NCI-H226 (cell line): ENCODE data around the gene DMD.
A peak's percentile ranks its signal among the peaks of the same experiment; 100 is the strongest.
"Not testable (repeated sequence)": the region's sequence is repeated elsewhere in the genome, so short reads cannot be mapped to it uniquely, and the experiment has no call there.

Source experiments
- DNase-seq: peaks from one replicate; pipeline ENCODE4 v3.0.0-alpha.2; 2015

Gene DMD

DNA sequence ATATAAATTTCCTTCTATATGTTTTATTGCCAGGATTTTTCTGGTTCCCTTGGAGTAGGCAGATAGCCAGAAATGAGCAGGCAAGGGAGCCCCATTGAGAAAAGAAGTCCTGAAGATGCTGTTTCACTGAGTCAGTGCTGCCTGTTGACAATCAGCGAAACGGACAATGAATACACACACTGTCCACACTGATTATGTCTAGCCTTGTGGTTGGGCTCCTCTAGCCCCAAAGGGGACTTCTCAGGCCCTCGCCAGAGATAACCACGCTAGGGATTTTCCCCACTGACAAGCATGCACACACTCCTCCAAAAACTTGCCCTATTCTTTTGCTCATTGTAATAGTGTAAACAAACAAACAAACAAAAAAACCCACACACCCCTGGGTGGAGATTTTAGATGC lies 369.3 kb downstream of the DMD start:
- DNase-seq, result no peak

DNA sequence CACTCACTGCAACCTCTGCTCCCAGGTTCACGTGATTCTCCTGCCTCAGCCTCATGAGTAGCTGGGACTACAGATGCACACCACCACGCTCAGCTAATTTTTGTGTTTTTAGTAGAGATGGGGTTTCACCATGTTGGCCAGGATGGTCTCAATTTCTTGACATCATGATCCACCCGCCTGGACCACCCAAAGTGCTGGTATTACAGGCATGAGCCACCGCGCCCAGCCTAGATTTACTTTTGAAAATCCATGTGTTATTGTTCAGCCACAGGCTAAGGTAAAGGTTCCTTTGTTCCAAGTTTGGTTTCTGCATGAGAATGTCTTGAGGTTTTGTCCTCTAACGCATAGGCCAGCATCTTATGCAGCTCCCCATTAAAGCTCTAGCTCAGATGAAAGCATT lies 371.6 kb downstream of the DMD start:
- no peak for DNase-seq

DNA sequence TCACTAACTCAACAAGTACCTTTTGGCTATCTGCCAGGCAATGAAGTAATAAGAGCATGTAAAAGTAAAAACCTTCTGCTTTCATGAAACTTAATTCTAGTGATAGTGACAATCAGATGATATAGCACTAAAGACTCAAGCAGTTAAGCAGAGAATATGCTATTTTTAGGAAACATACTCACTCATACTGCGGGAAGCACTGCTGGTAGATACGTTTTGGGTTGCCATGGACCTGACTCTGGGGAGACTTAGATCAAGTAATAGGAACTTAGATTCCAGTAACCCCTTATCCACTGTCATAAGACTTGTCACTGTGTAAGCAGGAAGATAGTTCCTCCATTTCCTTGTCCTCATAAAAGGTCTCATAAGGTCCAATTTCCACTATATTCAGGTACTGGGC lies 386.3 kb downstream of the DMD start:
- DNase-seq, result no peak

DNA sequence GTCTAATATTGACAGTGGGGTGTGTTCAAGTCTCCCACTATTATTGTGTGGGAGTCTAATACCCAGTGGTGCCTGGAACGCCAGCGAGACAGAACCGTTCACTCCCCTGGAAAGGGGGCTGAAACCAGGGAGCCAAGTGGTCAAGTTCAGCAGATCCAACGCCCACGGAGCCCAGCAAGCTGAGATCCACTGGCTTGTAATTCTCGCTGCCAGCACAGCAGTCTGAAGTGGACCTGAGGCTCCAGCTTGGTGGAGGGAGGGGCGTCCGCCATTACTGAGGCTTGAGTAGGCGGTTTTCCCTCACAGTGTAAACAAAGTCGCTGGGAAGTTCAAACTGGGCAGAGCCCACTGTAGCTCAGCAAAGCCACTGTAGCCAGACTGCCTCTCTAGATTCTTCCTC lies 407.3 kb downstream of the DMD start:
- DNase-seq, result no peak

DNA sequence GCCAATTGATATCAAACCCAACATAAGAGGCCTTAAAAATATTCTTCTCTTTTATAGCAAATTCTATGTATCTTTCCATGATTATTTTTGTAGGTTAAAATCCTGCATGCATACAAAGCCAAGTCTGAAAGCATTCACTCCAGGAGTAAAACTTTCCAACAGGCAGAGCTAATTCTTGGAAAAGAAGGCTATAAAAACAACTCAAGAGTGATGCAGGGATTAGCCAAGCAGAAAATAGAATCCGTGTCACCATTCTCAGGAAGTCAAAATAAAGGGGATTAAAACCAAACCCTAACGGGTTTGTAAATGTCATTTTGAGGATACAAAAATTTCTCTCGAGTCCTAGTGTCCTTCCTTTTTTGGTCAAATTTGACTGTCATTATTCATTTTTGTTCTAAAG lies 412.4 kb downstream of the DMD start:
- DNase-seq, result no peak

DNA sequence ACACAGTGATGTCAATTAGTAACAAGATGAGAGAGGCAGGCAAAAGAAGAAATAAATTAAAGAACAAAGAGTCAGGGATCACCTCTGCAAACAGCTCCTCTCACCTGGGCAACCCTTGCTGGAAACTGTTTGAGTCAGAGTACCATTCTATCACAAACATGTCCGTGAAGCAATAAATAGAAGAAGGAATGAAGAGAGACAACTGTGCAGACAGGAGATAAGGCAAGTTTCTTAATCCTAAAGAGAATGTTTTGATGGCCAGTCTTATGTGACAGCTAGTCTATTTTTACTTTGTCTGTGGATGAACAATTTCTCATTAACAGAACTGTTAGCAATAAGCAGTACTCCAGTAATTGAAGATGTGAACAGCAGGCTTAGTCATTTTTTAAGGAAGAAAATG lies 422.4 kb downstream of the DMD start:
- DNase-seq, result no peak

DNA sequence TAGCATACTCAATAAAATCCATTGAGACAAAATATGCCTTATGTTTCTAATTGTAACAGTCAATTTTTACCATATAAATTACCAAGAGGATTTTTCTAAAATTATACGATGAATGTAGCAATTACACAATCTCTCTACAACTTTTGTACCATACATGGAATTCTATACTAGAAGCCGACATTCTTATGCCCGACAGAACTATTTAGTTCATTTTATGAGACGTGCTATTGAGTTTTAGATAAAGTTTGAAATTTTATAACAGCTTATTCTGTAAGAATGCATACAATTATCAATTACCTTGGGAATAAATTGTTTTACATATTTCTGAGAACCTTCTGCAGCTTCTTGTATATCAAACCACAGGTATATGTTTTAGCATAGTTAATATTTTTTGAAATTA lies 431.2 kb downstream of the DMD start:
- no peak for DNase-seq

DNA sequence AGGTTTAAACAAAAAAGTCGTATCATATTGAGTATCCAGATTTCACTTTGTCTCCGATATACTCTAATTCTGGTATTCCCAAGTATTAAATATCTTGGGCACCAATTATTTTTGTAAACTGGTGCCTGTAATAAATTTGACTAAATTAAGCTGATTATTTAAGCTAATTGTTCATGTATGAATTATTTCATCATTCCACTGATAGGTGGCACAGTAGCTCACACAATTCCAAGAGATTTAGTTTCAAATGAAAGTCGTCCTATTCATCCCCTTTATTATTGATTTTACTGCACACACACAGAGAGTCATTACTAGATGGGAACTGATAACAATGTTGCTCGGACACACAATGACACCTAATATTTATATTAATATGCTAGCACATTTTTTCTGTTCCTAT lies 432.4 kb downstream of the DMD start:
- DNase-seq, result no peak

DNA sequence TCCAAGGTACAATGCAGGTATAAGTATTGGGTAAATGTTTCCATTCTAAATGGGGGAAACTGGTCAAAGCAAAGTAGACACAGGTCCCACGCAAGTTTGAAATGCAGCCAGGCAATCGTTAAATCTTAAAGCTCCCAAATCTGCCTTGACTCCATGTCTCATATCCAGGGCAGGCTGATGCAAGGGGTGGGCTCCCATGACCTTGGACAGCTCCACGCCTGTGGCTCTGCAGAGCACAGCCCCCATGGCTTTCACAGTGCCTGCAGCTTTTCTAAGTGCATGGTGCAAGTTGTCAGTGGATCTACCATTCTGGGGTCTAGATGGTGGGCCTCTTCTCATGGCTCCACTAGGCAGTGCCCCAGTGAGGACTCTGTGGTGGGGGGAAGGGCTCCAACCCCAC lies 436.4 kb downstream of the DMD start:
- DNase-seq, result no peak

DNA sequence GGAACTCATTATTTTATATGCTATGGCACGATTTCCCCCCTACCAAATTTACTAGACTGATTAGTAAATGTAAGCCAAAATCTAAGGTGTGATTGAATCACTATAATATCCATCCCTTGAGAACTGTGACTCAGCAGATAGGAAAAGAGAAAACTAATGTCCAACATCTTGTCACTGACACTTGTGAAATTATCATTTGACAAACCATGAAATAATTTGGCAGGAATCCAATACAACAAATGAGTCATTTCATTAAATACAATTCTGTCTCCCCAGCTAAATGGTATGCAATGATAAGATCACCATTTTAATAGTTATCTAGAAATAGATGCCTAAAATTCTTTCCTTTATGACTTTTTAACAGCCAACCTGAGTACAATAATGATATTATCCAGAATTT lies 462.3 kb downstream of the DMD start:
- peak; percentile 24 for DNase-seq

DNA sequence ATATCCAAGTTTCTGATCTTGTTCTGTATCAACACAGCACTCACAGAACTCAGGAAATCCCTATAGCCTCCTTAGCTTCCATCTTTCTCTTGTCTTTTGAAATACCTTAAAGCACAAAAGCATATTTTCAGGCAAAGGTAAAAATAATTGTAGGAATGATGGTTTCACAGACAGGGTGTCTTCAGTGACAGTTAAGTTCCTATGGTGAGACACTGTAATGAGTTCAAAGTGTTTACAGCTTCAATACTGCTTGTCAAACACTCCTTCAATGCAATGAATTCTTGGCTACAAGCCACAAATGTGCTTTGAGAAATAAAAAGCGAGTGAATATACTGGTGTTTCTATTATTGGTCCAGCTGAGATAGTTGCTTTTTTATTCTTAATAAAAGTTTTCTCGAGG lies 466.0 kb downstream of the DMD start:
- DNase-seq, result no peak

DNA sequence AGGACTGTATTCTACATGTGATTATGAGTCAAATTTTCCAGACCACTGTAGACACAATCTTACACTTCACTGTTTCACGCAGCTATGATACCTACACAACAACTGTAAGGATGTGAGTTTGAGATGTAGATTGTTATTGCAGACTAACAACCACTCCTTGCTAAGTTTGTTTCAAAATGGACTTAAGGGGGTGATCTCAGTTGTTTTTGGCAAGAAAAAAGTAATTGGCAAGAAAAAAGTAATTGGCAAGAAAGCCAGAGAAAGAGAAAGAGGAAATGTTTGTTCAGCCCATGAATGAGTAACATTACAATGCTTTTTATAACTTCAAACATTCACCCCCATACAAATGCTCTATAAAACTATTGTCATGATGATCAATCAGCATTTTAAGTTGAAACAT lies 466.4 kb downstream of the DMD start:
- DNase-seq, result no peak

DNA sequence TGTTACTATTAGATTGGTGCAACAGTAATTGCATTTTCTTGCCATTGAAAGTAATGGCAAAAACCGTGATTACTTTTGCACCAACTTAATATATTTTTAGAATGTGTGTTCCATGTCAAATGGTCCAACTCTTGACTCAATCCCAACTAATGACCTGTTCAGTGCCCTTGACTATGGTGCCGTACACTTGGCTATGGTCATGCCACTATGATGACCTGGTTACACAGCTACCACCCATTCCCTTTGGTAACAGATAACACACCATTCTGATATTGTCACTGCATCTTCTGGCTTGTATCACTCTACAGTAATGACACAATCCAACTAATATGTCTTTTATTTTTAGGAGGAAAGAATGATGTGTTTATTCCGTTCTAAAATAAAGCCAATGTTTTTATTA lies 469.4 kb downstream of the DMD start:
- DNase-seq, result no peak

DNA sequence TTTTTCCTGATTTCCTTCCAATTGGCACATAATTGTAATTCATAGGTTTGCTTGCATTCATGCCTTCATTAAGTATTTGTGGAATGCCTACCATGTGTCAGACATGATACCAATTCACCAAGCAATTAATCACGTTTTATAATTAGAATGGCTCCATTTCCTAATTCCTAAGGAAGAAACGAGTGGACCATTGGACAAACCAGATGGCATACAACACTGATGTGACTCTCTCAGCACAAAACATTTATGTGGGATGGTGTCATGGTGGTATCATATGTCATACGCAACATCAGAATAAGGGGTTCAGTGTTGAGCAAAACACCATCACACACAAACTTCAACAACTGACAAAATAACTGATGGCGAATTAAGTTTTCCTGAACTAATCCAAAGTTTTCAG lies 502.8 kb downstream of the DMD start:
- no peak for DNase-seq

DNA sequence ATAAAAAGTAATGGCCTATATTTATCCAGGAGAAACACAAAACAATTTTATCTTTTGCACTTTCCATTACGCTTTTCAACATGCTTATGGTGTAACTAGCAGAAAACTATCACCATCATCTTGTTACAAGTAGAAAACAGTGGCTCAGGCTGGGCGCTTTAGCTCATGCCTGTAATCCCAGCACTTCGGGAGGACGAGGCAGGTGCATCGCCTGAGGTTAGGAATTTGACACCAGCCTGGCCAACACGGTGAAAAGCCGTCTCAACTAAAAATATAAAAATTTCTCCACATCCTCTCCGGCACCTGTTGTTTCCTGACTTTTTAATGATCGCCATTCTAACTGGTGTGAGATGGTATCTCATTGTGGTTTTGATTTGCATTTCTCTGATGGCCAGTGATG lies 506.0 kb downstream of the DMD start:
- DNase-seq, result not testable (repeated sequence)

DNA sequence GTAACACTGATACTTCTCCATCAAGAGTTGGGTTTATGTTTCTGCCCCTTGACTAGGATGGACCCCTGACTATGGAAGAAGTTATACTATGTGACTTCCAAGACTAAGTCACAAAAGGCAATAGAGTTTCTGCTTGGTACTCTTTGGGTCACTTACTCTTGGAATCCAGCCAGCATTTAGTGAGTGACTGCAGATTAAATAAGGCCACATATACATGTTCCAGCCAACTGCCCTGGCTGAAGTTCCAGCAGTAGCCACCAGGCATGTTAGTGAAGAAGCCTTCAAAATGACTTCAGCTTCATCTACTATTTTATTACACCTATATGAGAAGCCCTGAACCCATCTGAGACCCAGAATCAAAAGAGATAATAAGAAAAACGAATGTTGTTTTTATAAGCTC lies 524.0 kb downstream of the DMD start:
- DNase-seq, result no peak

DNA sequence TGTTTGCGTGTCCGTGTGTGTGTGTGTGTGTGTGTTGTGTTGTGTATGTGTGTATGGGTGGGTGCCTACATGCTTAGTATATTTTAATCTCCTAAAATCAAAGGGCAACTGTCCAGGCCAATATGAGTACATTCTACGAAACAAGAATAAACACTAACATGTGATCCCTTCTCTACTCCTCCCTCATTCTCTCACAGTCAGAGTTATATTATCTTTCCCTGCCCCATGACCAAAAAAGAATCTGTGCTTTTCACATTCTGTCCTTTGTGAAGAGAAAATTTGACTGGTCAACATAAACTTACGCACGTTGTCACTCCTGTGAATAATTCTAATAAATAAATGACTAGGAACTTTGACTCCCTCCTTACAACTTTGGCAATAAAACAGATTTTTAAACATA lies 532.9 kb downstream of the DMD start:
- no peak for DNase-seq

DNA sequence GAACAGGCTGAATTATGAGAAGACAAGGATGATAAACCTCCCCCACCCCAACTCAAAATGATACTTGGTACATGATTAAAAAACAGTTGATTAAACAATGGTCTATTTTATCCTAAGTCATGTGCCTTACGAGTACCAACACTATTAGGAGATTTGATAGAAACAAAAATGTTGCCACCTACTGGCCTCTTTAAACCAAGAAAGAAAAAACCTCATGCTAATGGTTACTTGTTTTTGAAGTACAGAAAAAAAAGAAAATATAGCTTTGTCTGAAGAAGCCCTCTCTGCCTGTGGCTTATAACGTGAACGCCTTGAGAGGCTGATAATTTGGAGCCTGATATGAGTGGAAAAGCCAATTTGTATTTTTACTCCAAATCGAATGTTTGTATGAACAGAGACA lies 538.2 kb downstream of the DMD start:
- no peak for DNase-seq

DNA sequence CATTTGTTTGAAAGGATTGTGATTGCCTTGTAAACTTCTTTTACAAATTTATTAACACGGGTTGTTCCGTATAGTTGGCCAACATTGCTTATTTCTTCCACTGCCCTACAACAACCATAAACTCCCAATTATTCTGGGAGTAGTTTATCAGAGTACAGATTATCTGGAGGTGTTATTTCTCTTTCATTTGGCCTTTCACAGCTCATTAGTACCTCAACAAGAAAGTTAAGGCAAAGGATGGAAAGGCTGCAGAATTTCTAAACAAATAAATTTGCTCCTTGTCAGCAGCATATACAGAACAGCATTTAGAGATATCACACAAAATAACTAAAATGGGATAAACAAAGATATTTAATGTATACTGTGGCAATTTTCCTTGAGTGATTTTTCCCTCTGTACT lies 548.8 kb downstream of the DMD start:
- DNase-seq, result no peak

DNA sequence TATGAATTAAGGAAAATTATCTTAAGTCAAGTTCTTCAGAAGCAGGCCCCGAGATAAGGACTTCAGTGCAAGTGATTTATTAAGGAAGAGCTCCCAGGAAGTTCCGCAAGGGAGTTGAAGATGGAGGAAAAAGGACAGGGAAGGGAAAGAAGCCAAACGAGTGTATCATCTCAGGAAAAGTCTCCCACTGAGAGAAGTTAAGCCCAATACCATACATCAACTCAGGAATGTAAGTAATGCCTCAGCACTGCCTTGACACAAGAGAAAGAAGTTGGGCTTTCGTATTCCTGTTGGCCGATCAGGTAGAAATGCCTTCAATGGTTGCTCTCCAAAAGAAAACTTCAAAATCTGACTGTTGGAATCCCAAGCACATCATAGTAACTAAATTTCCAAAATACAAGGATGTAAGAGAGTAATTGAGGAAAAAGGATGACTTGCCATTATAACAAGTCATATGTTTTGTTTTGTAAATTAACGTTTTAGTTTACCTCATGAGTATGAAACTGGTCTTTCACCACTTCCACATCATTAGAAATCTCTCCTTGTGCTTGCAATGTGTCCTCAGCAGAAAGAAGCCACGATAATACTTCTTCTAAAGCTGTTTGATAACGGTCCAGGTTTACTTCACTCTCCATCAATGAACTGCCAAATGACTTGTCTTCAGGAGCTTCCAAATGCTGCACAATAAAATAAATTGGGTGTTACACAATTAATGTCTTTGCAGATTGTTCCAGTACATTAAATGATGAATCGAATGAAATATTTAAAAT lies 566.7 kb downstream of the DMD start:
- DNase-seq, result no peak

DNA sequence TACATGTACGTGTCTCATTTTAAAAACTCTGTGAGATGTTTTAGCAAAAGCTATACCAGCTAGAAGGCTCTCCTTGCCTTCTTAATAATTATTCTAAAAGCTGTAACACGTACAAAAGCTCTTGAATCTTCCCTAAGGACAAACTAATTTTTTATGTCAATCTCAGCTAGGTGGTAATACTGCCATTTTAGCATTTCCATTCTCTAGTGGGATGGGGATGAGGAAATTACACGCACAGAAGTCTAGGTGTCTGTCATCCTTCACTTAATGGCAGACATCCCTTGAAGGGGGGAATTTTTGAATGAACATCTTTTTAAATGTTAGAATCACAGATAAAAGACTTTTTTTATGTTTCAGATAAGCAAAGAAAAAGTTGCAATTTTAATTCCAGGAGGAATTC lies 569.1 kb downstream of the DMD start:
- no peak for DNase-seq

DNA sequence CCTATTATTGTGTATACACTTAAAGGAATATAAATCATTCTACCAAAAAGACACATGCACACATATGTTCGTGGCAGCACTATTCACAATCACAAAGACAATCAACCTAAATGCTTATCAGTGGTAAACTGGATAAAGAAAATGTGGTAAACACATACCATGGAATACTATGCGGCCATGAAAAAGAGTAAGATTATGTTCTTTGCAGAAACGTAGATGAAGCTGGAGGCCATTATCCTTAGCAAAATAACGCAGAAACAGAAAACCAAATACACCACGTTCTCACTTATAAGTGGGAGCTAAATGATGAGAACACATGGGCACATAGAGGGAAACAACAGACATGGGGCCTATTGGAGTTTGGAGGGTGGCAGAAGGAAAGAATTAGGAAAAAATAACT lies 593.2 kb downstream of the DMD start:
- no peak for DNase-seq

DNA sequence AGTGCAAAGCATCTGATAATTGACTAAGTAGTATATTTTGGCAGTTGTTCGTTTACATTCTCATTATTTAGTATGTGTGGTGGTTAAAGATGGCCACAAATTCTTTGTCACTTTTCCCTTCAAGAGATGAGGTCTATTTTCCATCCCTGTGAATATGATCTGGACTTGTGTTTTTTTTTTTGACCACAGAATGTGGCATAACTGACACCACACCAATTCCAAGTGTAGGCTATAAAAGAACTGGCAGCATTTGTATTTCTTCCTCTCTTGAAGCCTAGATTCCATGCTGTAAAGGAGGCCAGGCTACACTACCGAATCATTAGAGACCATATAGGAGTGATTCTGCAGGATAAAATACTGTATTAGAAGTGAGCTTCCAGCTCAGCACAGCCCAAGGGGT lies 596.6 kb downstream of the DMD start:
- no peak for DNase-seq

DNA sequence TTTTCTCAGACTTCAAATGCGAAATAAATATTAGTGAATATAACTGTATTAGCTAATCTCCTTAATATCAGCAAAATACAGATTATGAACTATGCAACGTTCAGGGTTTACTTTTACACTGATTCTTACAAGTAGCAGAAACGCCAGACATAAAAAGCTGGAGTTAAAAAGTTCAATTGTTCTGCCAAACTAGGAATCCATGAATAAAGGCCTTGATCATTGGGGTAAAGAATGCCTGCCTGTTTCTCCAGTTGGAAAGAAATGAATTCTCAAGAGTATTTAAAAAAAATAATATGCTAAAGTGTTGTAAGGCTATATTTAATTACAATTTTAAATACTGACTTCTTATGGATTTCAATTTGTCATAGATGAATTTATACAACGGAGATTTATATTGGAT lies 612.2 kb downstream of the DMD start:
- no peak for DNase-seq

DNA sequence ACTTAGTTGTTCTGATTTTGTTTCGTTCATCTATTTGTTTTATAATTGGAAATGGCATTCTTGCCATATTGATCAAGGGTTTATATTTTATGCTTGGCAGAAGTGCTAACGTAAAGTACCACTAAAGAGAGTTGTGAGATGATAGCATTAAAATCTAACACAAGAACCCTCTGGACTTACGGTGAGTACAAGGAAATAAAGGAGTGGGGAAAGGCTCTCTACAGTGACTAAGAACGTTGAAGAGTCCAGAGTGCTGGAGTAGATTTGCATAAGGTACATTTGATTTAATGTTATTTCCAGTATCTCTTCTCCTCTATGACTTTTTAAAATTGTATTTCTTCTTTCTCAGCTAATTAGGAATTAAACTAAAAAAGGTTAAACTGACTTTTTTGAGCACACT lies 612.6 kb downstream of the DMD start:
- no peak for DNase-seq

DNA sequence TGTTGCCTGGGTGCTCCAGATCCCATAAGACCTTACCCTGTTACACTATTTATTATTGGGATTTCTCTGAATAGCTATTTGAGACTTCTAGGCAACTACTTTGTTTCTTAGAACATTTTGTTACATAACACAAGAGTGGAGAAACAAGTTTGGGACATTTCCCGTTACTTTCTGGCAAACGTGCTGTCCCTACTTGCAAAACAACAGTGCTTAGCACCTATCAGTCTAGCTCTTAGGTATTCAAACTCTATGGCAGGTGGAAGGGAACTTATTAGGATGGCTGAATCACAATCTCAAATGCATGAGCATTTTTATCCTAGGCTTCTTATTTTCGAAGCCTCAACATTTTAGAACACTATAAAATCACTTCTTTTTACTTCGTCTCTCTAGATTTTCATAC lies 613.6 kb downstream of the DMD start:
- DNase-seq, result no peak
